ENCODE measurements around the gene DERL2.
"Not testable (repeated sequence)": the region's sequence is repeated elsewhere in the genome, so short reads cannot be mapped to it uniquely, and the experiment has no call there.

DERL2 gene

DNA sequence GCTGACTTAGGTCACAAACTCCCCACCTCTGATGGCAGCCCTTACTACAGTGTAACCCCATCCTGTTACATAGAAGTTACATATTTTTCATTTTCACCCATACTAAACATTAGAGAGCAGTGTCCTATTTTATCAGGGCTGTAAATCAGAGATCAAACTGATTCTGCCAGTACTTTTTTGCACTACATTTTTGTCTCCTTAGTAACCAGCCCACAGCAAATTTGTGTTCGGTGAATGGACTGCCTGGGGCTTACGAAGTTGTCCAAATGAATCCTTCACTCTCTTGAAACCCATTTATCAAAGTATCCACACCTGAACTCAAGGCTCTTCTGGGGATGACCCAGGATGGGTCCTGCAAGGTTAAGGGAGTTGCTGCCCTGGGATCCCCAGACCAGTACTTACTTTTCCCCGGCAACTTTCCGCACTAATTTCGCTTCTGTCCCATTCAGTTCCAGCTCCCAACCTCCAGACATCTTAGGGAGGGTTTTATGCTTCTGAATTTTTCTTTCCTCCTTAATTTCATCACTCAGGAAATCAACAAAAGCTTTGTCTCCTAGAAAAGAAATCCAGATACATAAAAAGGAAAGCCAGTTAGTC, 48.2 kb downstream of the DERL2 start:
- no peak for DNase-seq (ENCODE audit: low read depth in 2 of 2)

DNA sequence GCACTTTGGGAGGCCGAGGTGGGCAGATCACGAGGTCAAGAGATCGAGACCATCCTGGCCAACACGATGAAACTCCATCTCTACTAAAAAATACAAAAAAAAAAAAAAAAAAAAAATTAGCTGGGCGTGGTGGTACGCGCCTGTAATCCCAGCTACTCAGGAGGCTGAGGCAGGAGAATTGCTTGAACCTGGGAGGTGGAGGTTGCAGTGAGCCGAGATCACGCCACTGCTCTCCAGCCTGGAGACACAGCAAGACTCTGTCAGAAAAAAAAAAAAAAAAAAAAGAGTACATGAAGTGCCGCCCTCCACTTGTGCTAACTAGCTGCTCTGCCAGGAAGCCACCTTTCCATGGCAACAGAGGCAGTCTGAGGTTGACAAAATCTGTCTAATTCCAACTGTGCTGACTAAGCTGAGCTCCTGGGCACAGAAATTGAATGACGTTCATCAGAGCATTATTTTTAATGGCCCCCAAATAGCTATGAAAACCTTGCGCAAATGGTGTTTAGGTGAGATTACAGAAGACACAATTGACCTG, 50.1 kb downstream of the DERL2 start:
- DNase-seq (ENCODE audit: low read depth in 2 of 2) = not testable (repeated sequence)

DNA sequence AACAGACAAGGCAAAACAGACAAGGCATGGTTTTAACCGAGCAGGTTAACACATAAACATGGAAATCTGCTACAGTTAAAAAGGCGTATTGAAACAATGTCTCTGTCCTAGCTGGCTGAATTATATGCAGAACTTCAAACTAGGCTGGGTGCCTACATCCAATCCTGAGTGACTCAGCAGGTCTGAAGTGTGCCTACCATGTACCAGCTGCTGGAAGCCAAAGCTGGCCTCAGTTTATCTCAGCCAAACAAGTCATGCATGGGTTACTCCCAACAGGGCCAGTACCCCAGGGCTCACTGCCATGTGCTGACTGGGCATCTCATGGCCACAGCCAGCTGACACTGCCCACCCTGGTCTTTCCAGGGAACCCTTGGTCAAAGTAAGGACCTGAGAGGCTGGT, 51.0 kb downstream of the DERL2 start:
- no peak for DNase-seq (ENCODE audit: low read depth in 2 of 2)

DNA sequence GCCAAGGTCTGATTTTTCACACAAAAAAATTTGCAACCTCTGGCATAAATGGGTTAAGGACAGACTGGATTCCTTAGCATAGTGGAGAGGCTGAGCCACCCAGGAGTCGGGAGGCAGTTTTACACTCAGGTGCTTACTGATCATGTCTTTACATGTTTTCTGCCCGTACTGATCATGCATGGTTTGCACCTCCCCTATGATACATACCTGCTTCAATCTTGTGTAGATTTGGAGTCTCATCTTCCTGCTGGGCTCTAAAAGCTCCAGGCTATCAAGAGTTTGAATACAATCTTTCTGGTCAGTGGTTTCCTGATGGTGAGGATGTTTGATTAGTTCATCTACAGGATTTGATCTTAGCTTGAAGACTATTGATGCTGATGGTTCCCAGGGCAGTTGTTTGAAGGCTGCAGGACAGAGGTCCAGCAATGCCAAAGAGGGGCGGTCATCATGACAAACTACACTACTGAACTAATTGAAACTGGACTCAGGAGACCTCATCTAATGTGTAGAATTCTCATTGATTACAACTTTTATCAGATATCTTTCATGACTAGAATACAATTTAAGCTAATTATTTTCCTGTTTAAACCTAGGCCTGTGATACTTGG, 53.9 kb downstream of the DERL2 start:
- no peak for DNase-seq (ENCODE audit: low read depth in 2 of 2)

DNA sequence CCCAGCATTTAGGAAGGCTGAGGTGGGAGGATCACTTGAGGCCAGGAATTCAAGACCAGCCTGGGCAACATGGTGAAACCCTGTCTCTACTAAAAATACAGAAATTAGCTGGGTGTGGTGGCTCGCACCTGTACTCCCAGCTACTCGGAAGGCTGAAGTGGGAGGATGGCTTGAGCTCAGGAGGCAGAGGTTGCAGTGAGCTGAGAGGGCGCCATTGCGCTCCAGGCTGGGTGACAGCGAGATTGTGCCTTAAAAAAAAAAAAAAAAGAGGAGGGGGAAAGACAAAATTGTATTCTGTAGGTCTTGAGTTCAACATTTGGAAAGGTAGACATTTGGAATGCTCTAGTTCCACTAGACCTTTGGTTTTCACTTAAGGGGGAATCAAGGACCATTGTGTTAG, 54.7 kb downstream of the DERL2 start:
- DNase-seq (ENCODE audit: low read depth in 2 of 2) = not testable (repeated sequence)

DNA sequence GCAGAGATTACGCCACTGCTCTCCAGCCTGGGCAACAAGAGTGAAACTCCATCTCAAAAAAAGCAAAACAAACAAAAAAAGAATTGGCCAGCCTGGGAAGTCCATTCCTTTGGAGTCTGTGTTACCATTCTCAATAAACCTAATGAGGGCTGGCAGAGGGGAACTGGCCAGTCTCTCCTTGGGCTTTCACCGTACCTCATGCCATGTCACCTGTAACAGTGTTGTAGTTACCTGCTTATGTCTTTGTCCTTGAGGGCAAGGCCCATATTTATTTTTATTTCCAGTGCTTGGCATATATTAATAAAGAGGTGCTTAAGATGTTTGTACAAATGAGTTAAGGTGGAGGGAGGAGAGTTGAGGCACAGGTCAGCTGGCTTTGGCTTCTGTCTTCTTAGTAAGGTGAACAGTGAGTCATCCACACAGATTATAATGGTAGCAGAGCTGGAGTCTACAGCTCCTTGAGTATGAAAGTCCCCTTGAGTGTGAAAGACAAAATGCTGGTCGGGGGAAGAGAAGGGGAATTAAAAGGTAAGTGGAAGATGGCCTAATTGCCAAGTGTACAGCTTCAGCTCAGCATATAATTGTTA, 55.5 kb downstream of the DERL2 start:
- DNase-seq (ENCODE audit: low read depth in 2 of 2) = no peak

DNA sequence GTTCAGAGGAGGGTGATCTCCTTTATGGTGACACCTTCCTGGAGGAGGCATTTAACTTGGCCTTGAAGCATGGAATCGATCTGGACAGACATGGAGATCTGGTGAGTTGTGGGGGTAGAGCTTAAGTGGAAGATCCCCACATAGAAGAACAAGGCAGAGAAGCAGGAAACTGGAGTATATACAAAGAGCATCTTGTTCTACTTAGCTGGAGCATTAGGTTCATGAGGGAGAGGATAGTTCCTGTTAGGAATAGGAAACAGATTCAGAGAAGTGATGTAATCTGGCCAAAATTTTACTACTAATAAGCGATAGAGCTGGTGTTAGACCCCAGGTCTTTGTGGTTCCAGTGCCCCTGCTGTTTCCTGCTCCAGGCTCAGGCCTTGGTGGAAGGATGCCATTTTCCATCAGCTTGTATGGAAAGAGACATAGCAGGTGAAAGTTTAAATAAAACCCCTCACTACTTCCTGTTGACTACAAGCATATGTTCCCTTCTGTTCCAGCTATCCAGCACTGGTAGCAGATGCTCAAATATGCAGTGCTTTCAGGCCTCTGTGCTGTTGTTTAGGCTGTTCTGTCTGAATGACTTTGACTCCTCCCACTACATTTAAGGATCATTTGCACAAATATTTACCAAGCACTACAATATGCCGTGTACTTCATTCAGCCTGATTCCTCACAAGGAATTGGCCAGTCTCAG, 56.6 kb downstream of the DERL2 start:
- DNase-seq (ENCODE audit: low read depth in 2 of 2) = no peak

DNA sequence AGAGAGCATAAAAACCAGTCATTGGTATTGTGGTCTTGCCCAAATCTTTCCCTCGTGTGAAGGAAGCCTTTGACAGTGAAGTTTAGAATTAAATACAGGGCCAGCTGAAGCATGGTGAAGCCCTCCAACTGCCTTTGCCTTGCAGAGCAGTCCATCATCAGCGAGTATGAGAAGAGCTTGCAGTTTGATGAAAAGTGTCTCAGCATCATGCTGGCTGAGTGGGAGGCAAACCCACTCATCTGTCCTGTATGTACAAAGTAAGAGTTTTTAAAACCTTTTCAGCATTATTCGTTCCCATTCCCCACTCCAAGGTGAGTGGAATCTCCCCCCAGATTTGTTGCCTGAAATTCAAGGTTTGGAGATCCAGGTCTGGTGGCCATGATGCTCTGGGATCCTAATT, 60.2 kb downstream of the DERL2 start:
- no peak for DNase-seq (ENCODE audit: low read depth in 2 of 2)

DNA sequence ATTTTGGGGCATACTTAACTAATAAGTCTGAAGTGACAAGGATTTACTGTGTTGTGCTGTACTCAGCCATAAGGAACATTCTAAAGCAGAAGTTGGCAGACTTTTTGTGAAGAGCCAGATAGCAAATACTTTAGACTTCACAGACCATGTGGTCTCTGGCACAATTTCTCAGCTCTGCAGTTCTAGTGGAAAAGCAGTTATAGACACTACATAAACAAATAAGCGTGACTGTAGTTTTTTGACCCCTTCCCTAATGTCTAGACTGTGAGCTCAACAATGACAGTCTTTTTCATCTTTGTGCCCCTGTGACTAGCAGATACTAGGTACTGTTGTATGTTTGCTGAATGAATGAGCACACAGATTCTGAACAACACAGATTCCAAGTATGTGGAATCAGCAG, 61.1 kb downstream of the DERL2 start:
- no peak for DNase-seq (ENCODE audit: low read depth in 2 of 2)

DNA sequence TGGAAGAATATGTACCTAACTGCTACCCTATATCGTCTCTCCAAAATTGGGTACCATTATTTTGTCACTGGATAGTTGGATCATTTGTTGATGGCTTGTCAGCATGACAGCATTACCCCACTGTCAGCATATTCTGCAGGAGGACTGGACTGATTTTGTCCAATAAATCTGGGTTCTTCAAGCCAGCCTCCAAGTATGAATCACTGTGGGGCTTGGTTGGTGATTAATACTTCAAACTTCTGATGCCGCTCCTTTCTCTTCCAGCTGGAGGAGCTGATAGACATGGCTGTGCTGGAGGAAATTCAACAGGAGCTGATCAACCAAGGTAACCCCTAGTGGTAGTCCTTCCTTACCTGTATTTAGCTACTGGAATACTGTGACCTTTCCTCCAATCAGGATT, 63.5 kb downstream of the DERL2 start:
- peak; percentile 21 to 34 for DNase-seq (ENCODE audit: low read depth in 2 of 2)

Data from fibroblast of skin of left quadriceps (primary cell).